GM12875 (cell line): ENCODE results near the gene ADCY6.

Source experiments
- H3K4me3 ChIP-seq: one replicate; pipeline ENCODE4 v1.5.1; 2011; ENCODE audit warnings: low read depth, low read length, control low read depth
- TF ChIP-seq, protein P1 (sequence below): IDR thresholded peaks from 2 replicates; pipeline ENCODE4 v1.5.1; 2011; ENCODE audit warnings: low read depth, mild to moderate bottlenecking, control low read depth, inconsistent platforms, low read length, moderate library complexity, borderline replicate concordance; ENCODE audit not compliant: insufficient read depth

Gene ADCY6

DNA sequence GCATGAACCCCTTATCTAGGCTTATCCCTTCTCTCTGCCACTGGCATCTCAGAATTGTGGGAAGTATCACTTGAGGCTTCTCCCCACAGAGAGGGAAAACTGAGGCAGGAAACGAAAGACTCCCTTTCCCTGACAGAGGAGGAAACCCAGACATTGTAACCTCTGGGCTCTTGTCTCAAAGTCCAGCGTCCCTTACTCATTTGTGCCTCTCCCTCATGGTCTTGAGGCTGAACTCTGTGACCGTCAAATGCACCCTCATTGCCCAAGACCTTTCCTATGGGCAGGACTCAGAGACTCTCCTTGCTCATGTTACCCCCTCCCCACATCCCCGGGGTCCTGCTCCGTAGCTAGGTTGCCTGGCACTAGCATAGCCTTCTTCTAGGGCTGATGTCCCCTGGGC is 33.2 kb upstream of the ADCY6 start:
- H3K4me3 ChIP-seq, result no peak overlapping the region
- TF ChIP-seq, protein P1, sequence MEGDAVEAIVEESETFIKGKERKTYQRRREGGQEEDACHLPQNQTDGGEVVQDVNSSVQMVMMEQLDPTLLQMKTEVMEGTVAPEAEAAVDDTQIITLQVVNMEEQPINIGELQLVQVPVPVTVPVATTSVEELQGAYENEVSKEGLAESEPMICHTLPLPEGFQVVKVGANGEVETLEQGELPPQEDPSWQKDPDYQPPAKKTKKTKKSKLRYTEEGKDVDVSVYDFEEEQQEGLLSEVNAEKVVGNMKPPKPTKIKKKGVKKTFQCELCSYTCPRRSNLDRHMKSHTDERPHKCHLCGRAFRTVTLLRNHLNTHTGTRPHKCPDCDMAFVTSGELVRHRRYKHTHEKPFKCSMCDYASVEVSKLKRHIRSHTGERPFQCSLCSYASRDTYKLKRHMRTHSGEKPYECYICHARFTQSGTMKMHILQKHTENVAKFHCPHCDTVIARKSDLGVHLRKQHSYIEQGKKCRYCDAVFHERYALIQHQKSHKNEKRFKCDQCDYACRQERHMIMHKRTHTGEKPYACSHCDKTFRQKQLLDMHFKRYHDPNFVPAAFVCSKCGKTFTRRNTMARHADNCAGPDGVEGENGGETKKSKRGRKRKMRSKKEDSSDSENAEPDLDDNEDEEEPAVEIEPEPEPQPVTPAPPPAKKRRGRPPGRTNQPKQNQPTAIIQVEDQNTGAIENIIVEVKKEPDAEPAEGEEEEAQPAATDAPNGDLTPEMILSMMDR, result no peak

DNA sequence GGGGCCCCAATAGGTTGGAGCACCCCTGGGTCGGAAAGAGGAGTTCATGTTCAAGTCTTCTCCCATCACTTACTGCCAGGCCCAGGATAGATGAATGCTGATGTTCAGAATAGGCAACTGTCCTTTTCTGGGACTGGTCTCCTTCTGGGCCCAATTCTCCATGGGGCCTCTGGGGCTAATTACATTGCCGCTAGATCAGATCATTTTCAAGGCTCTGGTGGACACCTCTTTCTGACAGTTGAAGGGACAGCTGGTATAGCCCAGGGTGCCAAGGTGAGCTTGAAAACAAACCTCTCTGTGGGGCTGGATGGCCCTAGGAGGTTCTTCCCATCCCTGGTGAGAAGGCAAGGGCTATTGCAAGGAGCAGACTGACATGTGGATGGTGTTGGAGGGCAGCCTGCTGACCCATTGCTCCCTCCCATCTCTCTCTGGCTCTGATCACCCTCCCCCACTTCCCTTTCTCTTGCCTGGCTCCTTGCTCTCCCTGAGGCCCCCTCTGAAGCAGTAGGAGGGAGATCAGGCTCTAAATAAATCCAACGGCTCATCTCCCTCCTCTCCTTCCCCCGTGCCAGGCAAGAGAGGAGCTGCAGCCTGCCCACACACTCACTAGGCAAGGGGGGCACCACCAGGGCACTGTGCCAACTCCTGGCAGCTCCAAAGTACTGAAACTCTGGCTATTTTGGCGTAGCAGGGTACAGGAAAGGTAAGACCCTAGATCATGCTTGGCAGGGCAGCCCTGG is 31.3 kb upstream of the ADCY6 start:
- H3K4me3 ChIP-seq, result no peak overlapping the region
- TF ChIP-seq, protein P1, result no peak

DNA sequence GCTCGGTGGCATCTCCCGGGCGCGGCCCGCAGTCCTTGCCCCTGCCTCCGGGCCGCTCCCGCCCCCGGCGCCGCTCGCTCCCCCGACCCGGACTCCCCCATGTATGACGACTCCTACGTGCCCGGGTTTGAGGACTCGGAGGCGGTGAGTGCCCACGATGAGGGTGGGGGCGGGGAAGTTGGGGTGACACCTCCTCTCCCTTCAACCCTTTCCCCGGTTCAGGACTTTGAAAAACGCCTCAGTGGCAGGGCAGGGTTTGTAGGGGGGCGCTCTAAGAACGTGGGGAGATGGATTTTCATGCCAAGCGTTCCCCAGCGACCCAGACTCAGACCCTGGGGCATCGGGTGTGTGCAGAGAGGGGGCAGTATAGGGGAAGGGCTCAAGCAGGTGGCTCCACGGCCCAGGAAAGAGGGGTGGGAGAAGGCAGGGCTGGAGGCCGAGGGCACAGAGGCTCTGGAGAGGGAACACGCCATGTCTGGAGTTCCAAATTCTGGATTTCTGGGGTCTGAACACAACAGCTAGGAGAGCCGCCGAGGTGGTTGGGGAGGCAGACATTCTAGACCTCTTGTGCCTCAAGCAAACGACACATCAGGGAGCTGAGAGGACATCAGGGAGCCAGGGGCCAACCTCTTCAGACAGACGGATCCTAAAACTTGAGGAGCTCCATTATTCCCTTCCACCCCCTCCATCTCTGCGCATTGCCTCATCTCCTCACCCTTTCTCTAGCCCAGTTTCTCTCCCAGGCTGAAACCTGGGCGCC is 30.1 kb upstream of the ADCY6 start:
- TF ChIP-seq, protein P1, result no peak
- H3K4me3 ChIP-seq, result peak overlapping the region; percentile 60

DNA sequence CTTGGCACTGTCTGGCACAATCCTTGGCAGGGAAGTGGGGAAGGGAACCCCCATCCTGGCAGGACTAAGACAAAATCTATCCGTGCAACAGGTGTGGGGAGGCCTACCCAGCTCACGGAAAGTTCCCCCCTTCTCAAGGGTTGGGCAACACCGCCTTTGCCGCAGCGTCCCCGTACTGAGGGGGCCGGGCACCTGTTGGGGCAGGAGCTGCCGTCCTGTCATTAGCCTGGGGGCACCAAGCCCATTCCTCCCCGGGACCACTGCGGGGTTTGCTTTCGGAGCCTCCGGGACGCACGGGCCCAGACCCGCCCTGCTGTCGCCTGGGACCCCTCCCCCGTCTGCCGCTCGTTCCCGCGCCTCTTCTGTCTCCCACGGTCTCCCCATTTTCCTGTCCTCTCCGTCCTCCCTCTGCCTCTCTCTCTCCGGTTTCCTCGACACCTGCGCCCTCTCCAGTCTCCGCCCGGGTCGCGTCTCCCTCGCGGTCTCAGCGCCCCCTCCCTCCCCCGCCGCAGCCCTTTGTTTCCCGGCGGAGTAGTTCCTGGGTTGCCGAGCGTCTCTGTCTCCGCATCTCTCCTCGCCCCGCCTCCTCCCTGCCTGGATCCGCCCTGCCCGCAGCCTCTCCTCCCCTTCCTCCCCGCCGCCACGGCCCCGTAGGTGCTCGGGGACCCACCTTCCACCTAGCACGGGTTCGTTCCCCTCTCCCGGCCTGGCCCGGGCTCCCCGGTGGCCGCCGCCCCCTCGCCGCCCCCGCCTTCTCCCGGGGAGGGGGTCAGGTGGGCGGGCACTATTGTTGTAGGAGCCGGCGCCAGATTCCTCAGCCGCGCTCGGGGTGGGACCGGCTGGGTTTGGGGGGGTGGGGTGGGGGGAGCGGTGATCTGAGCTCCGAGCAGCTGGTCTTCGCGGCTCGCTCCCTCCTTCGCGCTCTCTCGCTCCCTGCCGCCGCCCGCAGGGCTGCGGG is 29.3 kb upstream of the ADCY6 start, which contains the start of gene CACNB3:
CACNB3 (plus strand) TSS at position 624 of the 958 bp plus-strand sequence. CDS start 434 bp downstream, outside the sequence.
- TF ChIP-seq, protein P1, result no peak
- peak within 1 kb of the TSS; percentile 60 for H3K4me3 ChIP-seq

DNA sequence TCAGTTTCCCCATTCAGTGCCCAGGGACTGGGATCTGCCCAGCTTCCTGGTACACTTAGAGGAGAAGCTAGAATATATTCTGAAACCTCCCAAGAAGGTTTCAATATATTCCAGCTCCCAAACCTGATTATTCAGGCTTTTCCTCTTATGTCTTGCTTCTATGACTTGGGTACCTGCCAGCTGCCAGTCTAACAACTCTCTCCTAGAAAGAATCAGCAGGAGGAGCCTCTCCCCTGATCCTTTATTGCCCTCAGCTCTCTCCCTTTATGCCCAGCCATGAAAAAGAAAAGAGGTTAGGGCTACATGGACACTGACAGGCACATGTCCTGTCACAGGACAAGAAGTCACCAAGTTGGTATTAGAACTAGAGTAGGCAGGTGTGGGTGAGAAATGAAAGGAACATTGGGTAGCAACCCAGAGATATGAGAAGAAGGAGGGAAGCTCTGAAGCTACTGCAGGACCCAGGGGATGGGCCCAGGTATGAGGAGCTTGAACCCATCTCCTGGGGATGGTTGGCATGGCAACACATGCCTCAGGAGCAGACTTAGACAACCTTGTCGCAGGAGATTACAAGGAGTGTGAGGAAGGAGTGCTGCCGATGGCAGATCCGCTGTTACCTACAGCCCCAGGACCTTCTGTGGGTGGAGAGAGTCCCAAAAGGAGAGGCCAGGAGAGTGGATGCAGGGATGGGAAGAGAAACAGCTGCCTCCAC is 27.4 kb upstream of the ADCY6 start:
- no peak overlapping the region for H3K4me3 ChIP-seq
- TF ChIP-seq, protein P1, result no peak
